Stimulated activated naive CD8-positive, alpha-beta T cell treated with anti-CD3 and anti-CD28 coated beads, Interleukin-15, amount 100 ng/mL, for 72 hours (primary cell): ENCODE data around the gene SCLY.

Experiments
- ATAC-seq: fragments of 150-1000 bp; cut with Tn5 transposase; 2 replicates; pipeline ENCODE4 v1.10.0; 2021; ENCODE audit warnings: mild to moderate bottlenecking, moderate library complexity
- DNase-seq, 2 donors: peaks; one replicate each; pipeline ENCODE4 v3.0.0; 2021 to 2022
- H3K27ac Mint-ChIP-seq, 2 donors: one replicate each; pipeline ENCODE4 v1.8.0; 2022; ENCODE audit warnings: mild to moderate bottlenecking in 2 of 2, mixed read lengths in 2 of 2, moderate library complexity in 2 of 2
- H3K27me3 Mint-ChIP-seq: one replicate; pipeline ENCODE4 v1.8.0; 2022; ENCODE audit warnings: mixed read lengths
- H3K4me1 Mint-ChIP-seq: one replicate; pipeline ENCODE4 v1.8.0; 2022; ENCODE audit warnings: mild to moderate bottlenecking, mixed read lengths
- H3K4me3 Mint-ChIP-seq, 2 donors: one replicate each; pipeline ENCODE4 v1.8.0; 2022; ENCODE audit warnings: mild to moderate bottlenecking in 2 of 2, mixed read lengths in 2 of 2, moderate library complexity in 1 of 2
- H3K9me3 Mint-ChIP-seq, 2 donors: one replicate each; pipeline ENCODE4 v1.8.0; 2022; ENCODE audit warnings: mixed read lengths in 2 of 2

SCLY gene, protein sequence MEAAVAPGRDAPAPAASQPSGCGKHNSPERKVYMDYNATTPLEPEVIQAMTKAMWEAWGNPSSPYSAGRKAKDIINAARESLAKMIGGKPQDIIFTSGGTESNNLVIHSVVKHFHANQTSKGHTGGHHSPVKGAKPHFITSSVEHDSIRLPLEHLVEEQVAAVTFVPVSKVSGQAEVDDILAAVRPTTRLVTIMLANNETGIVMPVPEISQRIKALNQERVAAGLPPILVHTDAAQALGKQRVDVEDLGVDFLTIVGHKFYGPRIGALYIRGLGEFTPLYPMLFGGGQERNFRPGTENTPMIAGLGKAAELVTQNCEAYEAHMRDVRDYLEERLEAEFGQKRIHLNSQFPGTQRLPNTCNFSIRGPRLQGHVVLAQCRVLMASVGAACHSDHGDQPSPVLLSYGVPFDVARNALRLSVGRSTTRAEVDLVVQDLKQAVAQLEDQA

DNA sequence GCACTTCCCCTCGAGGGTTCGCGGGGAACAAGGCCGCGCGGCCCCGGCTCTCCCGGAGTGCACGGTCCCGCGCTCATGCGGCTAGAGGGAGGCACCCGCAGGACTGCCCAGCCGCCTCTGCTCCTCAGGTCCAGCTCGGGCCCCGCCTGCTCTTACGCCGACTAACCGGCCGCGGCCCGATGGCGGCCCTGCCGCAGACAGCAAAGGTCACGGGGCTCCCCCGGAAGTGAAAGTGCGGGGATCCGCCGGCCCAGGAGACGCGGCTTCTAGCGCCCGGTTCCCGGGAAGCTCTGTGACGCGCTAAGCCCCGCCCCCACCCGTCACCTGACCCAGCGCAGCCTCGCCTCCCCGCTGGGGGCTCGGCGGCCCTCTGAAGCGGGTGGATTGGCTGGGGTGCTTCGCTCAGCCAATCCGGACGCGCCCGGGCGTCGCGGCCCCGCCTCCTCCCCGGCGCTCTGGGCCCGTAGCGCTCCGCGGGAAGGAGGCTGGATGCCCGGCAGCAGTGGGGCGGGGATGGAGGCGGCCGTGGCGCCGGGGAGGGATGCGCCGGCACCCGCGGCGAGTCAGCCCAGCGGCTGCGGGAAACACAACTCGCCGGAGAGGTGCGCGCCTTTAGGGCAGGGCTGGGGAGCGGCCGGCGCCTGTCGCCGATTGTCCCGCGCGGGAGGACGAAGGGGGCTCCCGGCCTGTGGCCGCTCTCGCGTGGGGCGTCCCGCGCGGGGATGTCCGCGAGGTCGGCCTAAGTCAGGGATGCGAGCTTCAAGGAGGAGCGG is at the start of gene SCLY:
TSS of gene SCLY (plus strand) at position 460 of the 773 bp plus-strand sequence. CDS start at position 514, 54 bp downstream.
- Mint-ChIP-seq H3K4me3 (peak within 1 kb of the TSS; percentile 92 to 99), H3K27ac (peak within 1 kb of the TSS; percentile 94 to 97), H3K9me3 (peaks cover 0 to 4% of the 10 kb centered on the region in 2 donors), H3K27me3 (peaks cover 20% of the 10 kb centered on the region), H3K4me1 (peaks cover 64% of the 10 kb centered on the region)
- ATAC-seq = peak; percentile 98
- peak; percentile 93 to 96 for DNase-seq

DNA sequence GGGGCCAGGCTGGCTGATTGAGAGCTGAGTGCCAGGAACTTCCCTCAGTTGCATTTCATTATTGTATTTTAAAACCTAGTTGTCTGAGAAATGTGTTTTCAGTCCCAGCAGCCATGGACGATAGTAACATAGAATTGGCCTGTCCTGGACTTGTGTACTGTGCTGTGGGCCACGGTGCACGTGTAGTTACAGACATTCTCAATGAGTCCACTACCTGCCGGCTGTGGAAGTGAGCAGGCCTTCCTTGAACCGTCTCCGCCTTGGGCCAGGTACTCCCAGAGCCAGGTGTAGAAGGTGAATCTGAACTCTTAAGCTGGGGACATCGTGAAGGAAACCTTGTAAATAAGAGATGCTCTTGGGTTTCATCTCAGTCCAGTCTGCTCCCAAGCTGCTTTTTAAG is 47.0 kb upstream of the SCLY start:
- peaks cover 48% of the 10 kb centered on the region for H3K4me1 Mint-ChIP-seq
- no peaks in the 10 kb centered on the region for H3K9me3 Mint-ChIP-seq

GRCh38 chr2:238015705-238016104 is 45.1 kb upstream of the SCLY start:
- Mint-ChIP-seq H3K4me1 (peaks cover 39% of the 10 kb centered on the region), H3K9me3 (no peaks in the 10 kb centered on the region), H3K4me3 (no peak overlapping the region), H3K27me3 (no peaks in the 10 kb centered on the region), H3K27ac (no peak overlapping the region)
- no peak for ATAC-seq
- no peak for DNase-seq

More for the DNA sequence above, 47.0 kb upstream of the SCLY start:
- Mint-ChIP-seq H3K27ac (no peak overlapping the region), H3K4me3 (no peak overlapping the region), H3K27me3 (no peaks in the 10 kb centered on the region)
- DNase-seq (no peak), ATAC-seq (no peak)

DNA sequence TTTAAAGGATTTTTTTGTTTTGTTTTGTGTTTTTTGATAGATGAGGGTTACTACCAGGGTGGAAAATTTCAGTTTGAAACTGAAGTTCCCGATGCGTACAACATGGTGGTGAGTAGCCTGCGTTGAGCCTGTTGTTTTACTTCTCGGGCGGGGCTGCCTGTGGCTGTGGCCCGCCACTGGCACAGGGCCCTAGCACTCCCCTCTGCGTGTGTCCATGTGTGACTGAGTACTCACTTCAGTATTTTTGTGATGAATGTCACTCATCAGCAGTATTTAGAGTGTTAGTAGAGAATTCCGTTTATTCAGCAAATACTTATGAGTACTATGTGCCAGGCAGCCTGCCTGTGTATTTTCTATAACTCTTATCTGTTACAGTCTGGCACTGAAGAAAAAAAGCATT is 44.3 kb upstream of the SCLY start:
- Mint-ChIP-seq H3K4me3 (no peak overlapping the region), H3K27ac (peak overlapping the region in 1 of 2 donors; percentile 19), H3K4me1 (peaks cover 39% of the 10 kb centered on the region), H3K9me3 (no peaks in the 10 kb centered on the region), H3K27me3 (no peaks in the 10 kb centered on the region)
- ATAC-seq (no peak), DNase-seq (no peak)

GRCh38 chr2:238019962-238020361 is 40.8 kb upstream of the SCLY start:
- H3K27ac Mint-ChIP-seq = peak overlapping the region in 1 of 2 donors; percentile 74
- H3K4me3 Mint-ChIP-seq = no peak overlapping the region
- DNase-seq = no peak

GRCh38 chr2:238020816-238021215 is 40.0 kb upstream of the SCLY start:
- Mint-ChIP-seq H3K4me1 (peaks cover 55% of the 10 kb centered on the region), H3K27ac (peak overlapping the region in 1 of 2 donors; percentile 65), H3K27me3 (no peaks in the 10 kb centered on the region), H3K9me3 (no peaks in the 10 kb centered on the region), H3K4me3 (no peak overlapping the region)
- DNase-seq (no peak), ATAC-seq (no peak)

More at GRCh38 chr2:238019962-238020361, 40.8 kb upstream of the SCLY start:
- Mint-ChIP-seq H3K4me1 (peaks cover 55% of the 10 kb centered on the region), H3K9me3 (no peaks in the 10 kb centered on the region), H3K27me3 (no peaks in the 10 kb centered on the region)
- no peak for ATAC-seq

DNA sequence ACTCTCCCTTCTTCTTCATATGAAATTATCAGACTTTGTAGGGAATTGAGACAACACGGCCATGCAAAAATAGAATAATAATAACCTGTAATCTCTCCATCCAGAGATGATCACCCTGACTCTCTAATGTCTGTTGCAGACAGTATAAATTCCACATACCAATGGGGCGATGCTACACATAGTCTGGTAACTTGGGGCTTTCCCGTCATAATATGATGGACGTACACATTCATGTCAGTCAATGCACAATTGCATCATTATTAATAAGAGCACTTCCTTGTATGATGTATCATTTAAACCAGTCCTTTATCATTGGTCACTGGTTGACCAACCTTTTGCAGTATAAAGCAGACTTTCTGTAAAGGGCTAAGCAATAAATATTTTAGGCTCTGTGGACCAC is 39.5 kb upstream of the SCLY start:
- DNase-seq (no peak), ATAC-seq (no peak)
- no peak overlapping the region for H3K27ac Mint-ChIP-seq
- no peaks in the 10 kb centered on the region for H3K27me3 Mint-ChIP-seq
- H3K4me1 Mint-ChIP-seq = peaks cover 53% of the 10 kb centered on the region
- H3K4me3 Mint-ChIP-seq = no peak overlapping the region
- H3K9me3 Mint-ChIP-seq = no peaks in the 10 kb centered on the region

- Mint-ChIP-seq H3K4me3 (no peak overlapping the region), H3K4me1 (peaks cover 58% of the 10 kb centered on the region), H3K27me3 (no peaks in the 10 kb centered on the region), H3K27ac (peak overlapping the region; percentile 19 to 60), H3K9me3 (no peaks in the 10 kb centered on the region)
- ATAC-seq (no peak), DNase-seq (no peak)
Measured at GRCh38 chr2:238022594-238023157, 38.1 kb upstream of the SCLY start.

GRCh38 chr2:238023608-238024007 is 37.2 kb upstream of the SCLY start:
- no peaks in the 10 kb centered on the region for H3K27me3 Mint-ChIP-seq
- H3K9me3 Mint-ChIP-seq = no peaks in the 10 kb centered on the region
- peaks cover 58% of the 10 kb centered on the region for H3K4me1 Mint-ChIP-seq
- H3K4me3 Mint-ChIP-seq = no peak overlapping the region
- peak overlapping the region in 1 of 2 donors; percentile 88 for H3K27ac Mint-ChIP-seq
- DNase-seq = no peak
- ATAC-seq = no peak

GRCh38 chr2:238024986-238025385 is 35.8 kb upstream of the SCLY start:
- peak; percentile 91 for ATAC-seq
- no peaks in the 10 kb centered on the region for H3K27me3 Mint-ChIP-seq
- H3K9me3 Mint-ChIP-seq = no peaks in the 10 kb centered on the region
- peaks cover 52% of the 10 kb centered on the region for H3K4me1 Mint-ChIP-seq
- peak overlapping the region in 1 of 2 donors; percentile 56 for H3K27ac Mint-ChIP-seq
- DNase-seq = peak; percentile 13 to 18
- H3K4me3 Mint-ChIP-seq = no peak overlapping the region

GRCh38 chr2:238025741-238026360 is 35.0 kb upstream of the SCLY start:
- H3K4me1 Mint-ChIP-seq = peaks cover 48% of the 10 kb centered on the region
- no peaks in the 10 kb centered on the region for H3K27me3 Mint-ChIP-seq
- DNase-seq (no peak), ATAC-seq (no peak)
- no peak overlapping the region for H3K27ac Mint-ChIP-seq
- no peaks in the 10 kb centered on the region for H3K9me3 Mint-ChIP-seq
- H3K4me3 Mint-ChIP-seq = no peak overlapping the region

GRCh38 chr2:238027058-238027457 is 33.7 kb upstream of the SCLY start:
- no peaks in the 10 kb centered on the region for H3K9me3 Mint-ChIP-seq
- H3K27me3 Mint-ChIP-seq = no peaks in the 10 kb centered on the region
- DNase-seq (no peak), ATAC-seq (no peak)
- H3K4me3 Mint-ChIP-seq = no peak overlapping the region
- H3K27ac Mint-ChIP-seq = peak overlapping the region in 1 of 2 donors; percentile 75
- peaks cover 47% of the 10 kb centered on the region for H3K4me1 Mint-ChIP-seq

DNA sequence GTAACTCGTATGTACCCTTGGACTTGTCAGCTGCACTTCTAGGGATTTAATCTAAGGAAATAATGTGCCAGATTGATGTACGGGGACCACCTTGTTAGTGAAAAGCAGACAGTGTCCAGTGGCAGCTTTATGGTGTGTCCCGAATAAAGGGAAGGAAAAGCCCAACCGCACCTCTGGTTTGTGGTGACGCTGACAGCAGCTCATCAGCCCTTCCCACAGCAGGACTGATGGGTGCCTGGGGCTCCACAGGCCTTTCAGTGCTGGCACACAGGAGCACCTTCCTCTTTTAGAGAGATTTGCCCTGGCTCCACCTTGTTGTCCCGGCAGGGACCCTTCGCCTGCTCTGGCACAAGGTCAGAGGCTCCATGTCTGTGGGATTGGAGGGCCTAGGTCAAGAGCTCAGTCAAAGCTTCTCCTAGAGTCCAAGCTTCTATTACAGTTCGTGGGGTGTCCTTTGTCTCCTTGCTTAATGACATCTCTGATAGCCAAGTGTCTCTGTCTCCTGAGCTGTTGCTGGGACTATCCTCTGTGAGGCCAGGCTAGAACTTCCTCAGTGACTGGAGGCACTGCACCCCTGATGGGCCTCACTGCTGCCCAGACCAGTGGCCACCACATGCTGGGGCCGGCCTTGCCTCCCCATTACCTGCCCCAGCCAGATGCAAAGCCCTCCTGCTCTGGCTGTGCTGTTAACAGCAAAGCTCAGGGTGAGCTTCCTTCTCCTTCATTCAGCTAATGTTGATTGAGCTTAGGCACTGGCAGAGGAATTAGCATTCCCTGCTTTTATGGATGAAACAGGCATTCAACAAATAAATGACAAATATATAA is 33.0 kb upstream of the SCLY start:
- Mint-ChIP-seq H3K4me1 (peaks cover 40% of the 10 kb centered on the region), H3K27ac (no peak overlapping the region), H3K4me3 (no peak overlapping the region), H3K27me3 (no peaks in the 10 kb centered on the region), H3K9me3 (no peaks in the 10 kb centered on the region)
- ATAC-seq (no peak), DNase-seq (no peak)

DNA sequence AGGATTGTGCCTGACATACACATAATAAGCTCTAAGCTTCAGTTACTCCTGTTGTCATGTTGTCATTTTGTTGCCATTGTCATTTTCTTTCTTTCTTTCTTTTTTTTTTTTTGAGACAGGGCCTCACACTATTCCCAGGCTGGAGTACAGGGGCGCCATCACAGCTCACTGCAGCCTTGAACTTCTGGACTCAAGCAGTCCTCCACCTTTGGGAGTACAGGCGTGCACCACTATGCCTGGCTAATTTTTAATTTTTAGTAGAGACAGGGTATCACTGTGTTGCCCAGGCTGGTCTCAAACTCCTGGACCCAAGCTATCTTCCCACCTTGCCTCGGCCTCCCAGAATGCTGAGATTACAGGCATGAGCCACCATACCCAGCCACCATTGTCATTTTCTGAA is 30.9 kb upstream of the SCLY start:
- H3K27me3 Mint-ChIP-seq = no peaks in the 10 kb centered on the region
- H3K4me1 Mint-ChIP-seq = peaks cover 22% of the 10 kb centered on the region
- DNase-seq (no peak), ATAC-seq (no peak)
- no peak overlapping the region for H3K4me3 Mint-ChIP-seq
- no peaks in the 10 kb centered on the region for H3K9me3 Mint-ChIP-seq
- no peak overlapping the region for H3K27ac Mint-ChIP-seq
